GM23338 (cell line): Measurements from ENCODE around the gene MCC. TPM values are rescaled to one million over a fixed set of nuclear protein-coding genes. Genes with fewer than 3 reads are reported as not detected.

ENCODE experiments used
- ATAC-seq: fragments of 200-7000 bp; cut with Tn5 transposase; 3 replicates; pipeline ENCODE4 v1.9.1; 2020
- DNase-seq: peaks from one replicate; pipeline ENCODE4 v3.0.0-alpha.2; 2015; ENCODE audit warnings: low spot score
- H2AFZ ChIP-seq: fragments of 200-600 bp; sonication (generic); 2 replicates; pipeline ENCODE4 v1.8.0; 2016; ENCODE audit warnings: antibody characterized with exemption, mild to moderate bottlenecking, moderate library complexity
- H3F3A ChIP-seq: fragments of 200-600 bp; sonication (generic); replicated peaks from 2 replicates; pipeline ENCODE4 v1.8.0; 2017; ENCODE audit warnings: antibody characterized with exemption, mixed run types, low read depth
- H3K27ac ChIP-seq: fragments of 200-600 bp; sonication (generic); 2 replicates; pipeline ENCODE4 v1.6.1; 2016; ENCODE audit warnings: low read depth
- H3K27me3 ChIP-seq: fragments of 200-600 bp; sonication (generic); 2 replicates; pipeline ENCODE4 v1.8.0; 2016; ENCODE audit warnings: mild to moderate bottlenecking, mixed run types, moderate library complexity; ENCODE audit not compliant: insufficient read depth
- H3K36me3 ChIP-seq: fragments of 200-600 bp; sonication (generic); 2 replicates; pipeline ENCODE4 v1.8.0; 2016; ENCODE audit warnings: mild to moderate bottlenecking; ENCODE audit not compliant: insufficient read depth
- H3K4me1 ChIP-seq: fragments of 200-600 bp; sonication (generic); 2 replicates; pipeline ENCODE4 v1.8.0; 2016; ENCODE audit warnings: mild to moderate bottlenecking, moderate library complexity; ENCODE audit not compliant: insufficient read depth
- H3K4me2 ChIP-seq: fragments of 200-600 bp; sonication (generic); 2 replicates; pipeline ENCODE4 v1.7.1; 2017; ENCODE audit warnings: mixed run types
- H3K4me3 ChIP-seq: fragments of 200-600 bp; sonication (generic); 2 replicates; pipeline ENCODE4 v1.6.1; 2016; ENCODE audit warnings: mixed run types
- H3K79me2 ChIP-seq: fragments of 200-600 bp; sonication (generic); replicated peaks from 2 replicates; pipeline ENCODE4 v1.8.0; 2017; ENCODE audit warnings: mild to moderate bottlenecking; ENCODE audit not compliant: insufficient read depth
- H3K9me2 ChIP-seq: fragments of 200-600 bp; sonication (generic); 2 replicates; pipeline ENCODE4 v1.8.0; 2017; ENCODE audit not compliant: insufficient read depth
- H4K20me1 ChIP-seq: fragments of 200-600 bp; sonication (generic); replicated peaks from 2 replicates; pipeline ENCODE4 v1.8.0; 2017; ENCODE audit warnings: mild to moderate bottlenecking; ENCODE audit not compliant: insufficient read depth
- H3K27ac Mint-ChIP-seq: 2 replicates; pipeline ENCODE4 v1.8.0; 2020; ENCODE audit warnings: inconsistent platforms, mild to moderate bottlenecking, moderate library complexity, mixed read lengths
- H3K27me3 Mint-ChIP-seq: 3 replicates; pipeline ENCODE4 v1.8.0; 2022; ENCODE audit warnings: low read depth, mild to moderate bottlenecking, moderate library complexity, mixed read lengths, inconsistent platforms; ENCODE audit not compliant: insufficient read depth, poor library complexity
- H3K36me3 Mint-ChIP-seq: 3 replicates; pipeline ENCODE4 v1.8.0; 2021; ENCODE audit warnings: low read depth, mild to moderate bottlenecking, inconsistent platforms, moderate library complexity, mixed read lengths
- H3K4me1 Mint-ChIP-seq: 3 replicates; pipeline ENCODE4 v1.8.0; 2020; ENCODE audit warnings: mild to moderate bottlenecking, inconsistent platforms, mixed read lengths
- H3K4me3 Mint-ChIP-seq: 3 replicates; pipeline ENCODE4 v1.8.0; 2021; ENCODE audit warnings: moderate library complexity, mild to moderate bottlenecking, inconsistent platforms, mixed read lengths
- H3K9me3 Mint-ChIP-seq: 3 replicates; pipeline ENCODE4 v1.8.0; 2020; ENCODE audit warnings: moderate library complexity, mild to moderate bottlenecking, inconsistent platforms, mixed read lengths
- CREB1 ChIP-seq: fragments of 250-450 bp; sonication (Bioruptor Pico); IDR thresholded peaks from 2 replicates; pipeline ENCODE4 v1.5.0; 2020; ENCODE audit warnings: low read depth, mild to moderate bottlenecking, moderate library complexity
- CTCF ChIP-seq, 2 experiments: fragments of 200-600 bp in 1 of 2; sonication (generic) in 1 of 2; conservative IDR thresholded peaks; 2 replicates each; pipeline versions ENCODE4 v1.5.1 to v1.6.1; 2016 to 2017; ENCODE audit warnings: antibody characterized with exemption in 2 of 2, low read depth in 2 of 2, mild to moderate bottlenecking in 2 of 2, moderate library complexity in 1 of 2
- EZH2 ChIP-seq: fragments of 200-600 bp; sonication (generic); IDR thresholded peaks from one replicate; pipeline ENCODE4 v1.8.0; 2017; ENCODE audit warnings: antibody characterized with exemption, mild to moderate bottlenecking, low read depth; ENCODE audit not compliant: unreplicated experiment
- EZH2phosphoT487 ChIP-seq: fragments of 200-600 bp; sonication (generic); IDR thresholded peaks from one replicate; pipeline ENCODE4 v1.8.1; 2018; ENCODE audit warnings: antibody characterized with exemption; ENCODE audit not compliant: unreplicated experiment
- JUNB ChIP-seq: IDR thresholded peaks from one replicate; pipeline ENCODE4 v1.6.1; 2016; ENCODE audit warnings: antibody characterized with exemption; ENCODE audit not compliant: unreplicated experiment
- NANOG ChIP-seq: IDR thresholded peaks from 2 replicates; pipeline ENCODE4 v1.6.1; 2016; ENCODE audit warnings: antibody characterized with exemption, borderline replicate concordance
- ZNF331 ChIP-seq: fragments of 250-450 bp; sonication (Bioruptor Pico); IDR thresholded peaks from 2 replicates; pipeline ENCODE4 v1.5.0; 2020; ENCODE audit warnings: low read depth, mild to moderate bottlenecking, moderate library complexity
- ZNF462 ChIP-seq: fragments of 250-450 bp; sonication (Bioruptor Pico); IDR thresholded peaks from 2 replicates; pipeline ENCODE4 v1.5.0; 2020; ENCODE audit warnings: mild to moderate bottlenecking, moderate library complexity
- polyA plus RNA-seq: library from polyadenylated mRNA; unstranded; fragments of >200 nt; fragmentation: Nextera tagmentation; extraction: Ambion mirVana; gene quantifications from 2 replicates; pipeline ENCODE4 v1.2.1, GENCODE V29; 2016
- total RNA-seq: library from RNA; depleted of rRNA; stranded (reverse); fragments of >200 nt; shearing (Covaris generic); gene quantifications from 2 replicates; pipeline ENCODE4 v1.2.3, GENCODE V29; 2014
- TF ChIP-seq, protein P1 (sequence below): IDR thresholded peaks from one replicate; pipeline ENCODE4 v1.6.1; 2018; ENCODE audit warnings: antibody characterized with exemption; ENCODE audit not compliant: unreplicated experiment
- TF ChIP-seq, protein P2 (sequence below): IDR thresholded peaks from 2 replicates; pipeline ENCODE4 v1.6.1; 2016; ENCODE audit warnings: antibody characterized with exemption

Gene MCC
- total and polyA plus RNA-seq, 2 experiments from 2014 or later, result 3.8 to 10.1 TPM

DNA sequence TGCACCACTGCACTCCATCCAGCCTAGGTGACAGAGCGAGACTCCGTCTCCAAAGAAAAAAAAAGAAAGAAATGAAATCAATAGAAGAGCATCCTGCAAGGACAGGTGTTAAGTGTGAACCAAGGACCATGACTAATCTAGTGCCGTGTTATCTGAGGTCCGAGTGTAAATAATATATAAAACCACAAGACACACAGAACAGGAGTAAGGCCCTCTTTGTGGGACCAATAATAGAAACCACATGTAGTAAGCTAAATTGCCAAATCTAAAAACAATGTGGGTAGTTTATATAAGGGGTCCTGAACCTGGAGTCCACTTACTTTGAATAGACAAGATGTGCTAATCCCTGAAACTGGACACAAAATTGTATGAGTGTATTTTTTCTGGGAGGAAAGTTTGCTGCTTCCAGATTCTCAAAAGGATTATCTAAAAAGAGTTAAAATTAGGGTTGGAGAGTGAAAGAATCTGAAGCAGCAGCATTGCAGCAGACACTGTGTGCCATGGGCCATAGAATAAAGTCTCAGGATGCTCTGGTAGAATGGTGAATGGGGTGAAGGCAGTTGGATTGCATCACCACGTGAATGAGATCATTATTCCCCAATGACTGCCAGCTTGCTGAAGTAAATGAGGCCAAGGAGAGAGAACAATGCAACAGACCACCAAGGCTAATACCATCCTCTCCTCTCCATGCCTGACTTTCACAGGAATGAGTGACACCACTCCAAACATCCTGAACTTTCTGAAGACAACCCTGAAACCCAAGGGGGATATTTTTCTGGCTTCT is 288.9 kb downstream of the MCC start (continued):
- TF ChIP-seq, protein P1, sequence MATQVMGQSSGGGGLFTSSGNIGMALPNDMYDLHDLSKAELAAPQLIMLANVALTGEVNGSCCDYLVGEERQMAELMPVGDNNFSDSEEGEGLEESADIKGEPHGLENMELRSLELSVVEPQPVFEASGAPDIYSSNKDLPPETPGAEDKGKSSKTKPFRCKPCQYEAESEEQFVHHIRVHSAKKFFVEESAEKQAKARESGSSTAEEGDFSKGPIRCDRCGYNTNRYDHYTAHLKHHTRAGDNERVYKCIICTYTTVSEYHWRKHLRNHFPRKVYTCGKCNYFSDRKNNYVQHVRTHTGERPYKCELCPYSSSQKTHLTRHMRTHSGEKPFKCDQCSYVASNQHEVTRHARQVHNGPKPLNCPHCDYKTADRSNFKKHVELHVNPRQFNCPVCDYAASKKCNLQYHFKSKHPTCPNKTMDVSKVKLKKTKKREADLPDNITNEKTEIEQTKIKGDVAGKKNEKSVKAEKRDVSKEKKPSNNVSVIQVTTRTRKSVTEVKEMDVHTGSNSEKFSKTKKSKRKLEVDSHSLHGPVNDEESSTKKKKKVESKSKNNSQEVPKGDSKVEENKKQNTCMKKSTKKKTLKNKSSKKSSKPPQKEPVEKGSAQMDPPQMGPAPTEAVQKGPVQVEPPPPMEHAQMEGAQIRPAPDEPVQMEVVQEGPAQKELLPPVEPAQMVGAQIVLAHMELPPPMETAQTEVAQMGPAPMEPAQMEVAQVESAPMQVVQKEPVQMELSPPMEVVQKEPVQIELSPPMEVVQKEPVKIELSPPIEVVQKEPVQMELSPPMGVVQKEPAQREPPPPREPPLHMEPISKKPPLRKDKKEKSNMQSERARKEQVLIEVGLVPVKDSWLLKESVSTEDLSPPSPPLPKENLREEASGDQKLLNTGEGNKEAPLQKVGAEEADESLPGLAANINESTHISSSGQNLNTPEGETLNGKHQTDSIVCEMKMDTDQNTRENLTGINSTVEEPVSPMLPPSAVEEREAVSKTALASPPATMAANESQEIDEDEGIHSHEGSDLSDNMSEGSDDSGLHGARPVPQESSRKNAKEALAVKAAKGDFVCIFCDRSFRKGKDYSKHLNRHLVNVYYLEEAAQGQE, result no peak
- no peak for TF ChIP-seq ZNF331 (CRISPR knock-in tag)
- TF ChIP-seq NANOG, result no peak

GRCh38 chr5:113197456-113198200 is 290.6 kb downstream of the MCC start:
- Mint-ChIP-seq H3K27me3 (peaks cover 6% of the 10 kb centered on the region), H3K36me3 (peaks cover 17% of the 10 kb centered on the region), H3K27ac (no peak overlapping the region), H3K4me3 (no peak overlapping the region), H3K9me3 (peaks cover 7% of the 10 kb centered on the region), H3K4me1 (peaks cover 28% of the 10 kb centered on the region)
- H3K9me2 ChIP-seq, result peaks cover 4% of the 10 kb centered on the region; the same call in 1 of the 2 replicates
- no peak overlapping the region for H3K4me2 ChIP-seq
- peaks cover 13% of the 10 kb centered on the region for H3K4me1 ChIP-seq
- ATAC-seq (no peak), DNase-seq (no peak)
- no peaks in the 10 kb centered on the region for H3K27me3 ChIP-seq
- H3K27ac ChIP-seq, result no peak overlapping the region
- H3K36me3 ChIP-seq, result no peaks in the 10 kb centered on the region
- no peaks in the 10 kb centered on the region for H3F3A ChIP-seq
- no peak overlapping the region for H3K4me3 ChIP-seq
- H4K20me1 ChIP-seq, result no peaks in the 10 kb centered on the region; the same call in 1 of the 2 replicates
- no peak overlapping the region for H2AFZ ChIP-seq
- H3K79me2 ChIP-seq, result no peaks in the 10 kb centered on the region
- TF ChIP-seq ZNF462 (CRISPR knock-in tag) (no peak), EZH2 (no peak), ZNF331 (CRISPR knock-in tag) (no peak), EZH2phosphoT487 (no peak), JUNB (no peak), CTCF (conservative IDR thresholded peaks at IDR 0.05; ENCODE audit: low read depth in 2 of 2) (no peak), CREB1 (CRISPR knock-in tag) (no peak), NANOG (no peak)
- TF ChIP-seq, protein P2, sequence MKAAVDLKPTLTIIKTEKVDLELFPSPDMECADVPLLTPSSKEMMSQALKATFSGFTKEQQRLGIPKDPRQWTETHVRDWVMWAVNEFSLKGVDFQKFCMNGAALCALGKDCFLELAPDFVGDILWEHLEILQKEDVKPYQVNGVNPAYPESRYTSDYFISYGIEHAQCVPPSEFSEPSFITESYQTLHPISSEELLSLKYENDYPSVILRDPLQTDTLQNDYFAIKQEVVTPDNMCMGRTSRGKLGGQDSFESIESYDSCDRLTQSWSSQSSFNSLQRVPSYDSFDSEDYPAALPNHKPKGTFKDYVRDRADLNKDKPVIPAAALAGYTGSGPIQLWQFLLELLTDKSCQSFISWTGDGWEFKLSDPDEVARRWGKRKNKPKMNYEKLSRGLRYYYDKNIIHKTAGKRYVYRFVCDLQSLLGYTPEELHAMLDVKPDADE, result no peak
